HG03066 (cell line): Measurements from ENCODE around the gene UGT1A1.

Experiments
- ATAC-seq: cut with Tn5 transposase; IDR thresholded peaks from one replicate; pipeline ENCODE4 v1.9.1; 2021; ENCODE audit warnings: low read depth; ENCODE audit not compliant: unreplicated experiment

Gene UGT1A1

GRCh38 chr2:233756429-233757081 is 3.5 kb upstream of the UGT1A1 start:
- no peak for ATAC-seq

- ATAC-seq, result no peak
These were observed 1.9 kb upstream of the UGT1A1 start for GRCh38 chr2:233758141-233758540.

GRCh38 chr2:233758849-233759248 is 1.2 kb upstream of the UGT1A1 start:
- no peak for ATAC-seq

- ATAC-seq, result no peak
These were observed 1.1 kb downstream of the UGT1A1 start for GRCh38 chr2:233761040-233761769.

GRCh38 chr2:233764264-233764663 is 4.2 kb downstream of the UGT1A1 start:
- ATAC-seq, result no peak

- ATAC-seq, result no peak
These were observed 4.7 kb downstream of the UGT1A1 start for GRCh38 chr2:233764761-233765160.

GRCh38 chr2:233766416-233766815 is 6.3 kb downstream of the UGT1A1 start:
- ATAC-seq, result no peak

GRCh38 chr2:233768076-233768475 is 8.0 kb downstream of the UGT1A1 start:
- no peak for ATAC-seq

GRCh38 chr2:233769260-233769659 is 9.2 kb downstream of the UGT1A1 start:
- ATAC-seq, result no peak

GRCh38 chr2:233772153-233772552 is 12.1 kb downstream of the UGT1A1 start:
- no peak for ATAC-seq

GRCh38 chr2:233772583-233772982 is 12.5 kb downstream of the UGT1A1 start:
- ATAC-seq, result no peak

GRCh38 chr2:233773854-233774253 is 13.8 kb downstream of the UGT1A1 start:
- ATAC-seq, result no peak

- no peak for ATAC-seq
These were observed 15.3 kb downstream of the UGT1A1 start for GRCh38 chr2:233775414-233775813.

GRCh38 chr2:233778030-233778429 is 18.0 kb downstream of the UGT1A1 start, which contains the start of gene MROH2A:
Gene MROH2A (plus strand): TSS chr2:233778330. CDS start chr2:233779359, 1,029 bp downstream.
- ATAC-seq, result no peak

- ATAC-seq, result no peak
These were observed 19.7 kb downstream of the UGT1A1 start for GRCh38 chr2:233779722-233780121.

GRCh38 chr2:233780771-233781170 is 20.7 kb downstream of the UGT1A1 start:
- no peak for ATAC-seq

- no peak for ATAC-seq
These were observed 29.5 kb downstream of the UGT1A1 start for GRCh38 chr2:233789554-233789953.

- no peak for ATAC-seq
These were observed 31.2 kb downstream of the UGT1A1 start for GRCh38 chr2:233791151-233791882.

GRCh38 chr2:233791883-233792329 is 31.8 kb downstream of the UGT1A1 start:
- no peak for ATAC-seq

- no peak for ATAC-seq
These were observed 32.6 kb downstream of the UGT1A1 start for GRCh38 chr2:233792720-233793119.

- no peak for ATAC-seq
These were observed 33.5 kb downstream of the UGT1A1 start for GRCh38 chr2:233793465-233794127.
